ENCODE results near the gene SMAD1. TPM values are rescaled to one million over a fixed set of nuclear protein-coding genes. Genes with fewer than 3 reads are reported as not detected.
A peak's percentile ranks its signal among the peaks of the same experiment; 100 is the strongest.

SMAD1 gene
- total and polyA plus RNA-seq, 8 donors = 22.0 to 57.4 (median 47.9) TPM

DNA sequence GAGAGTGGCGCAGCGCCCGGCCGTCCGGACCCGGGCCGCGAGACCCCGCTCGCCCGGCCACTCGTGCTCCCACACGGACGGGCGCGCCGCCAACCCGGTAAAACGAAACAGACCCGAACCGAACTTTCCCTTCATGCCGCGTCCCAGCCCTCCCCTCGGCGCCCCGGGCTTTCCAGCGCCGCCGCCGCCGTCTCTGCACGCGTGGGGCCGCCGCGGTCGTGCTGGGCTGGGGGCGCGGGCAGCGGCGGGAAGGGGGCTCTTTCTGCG is 222 bp downstream of the SMAD1 start:
- peak overlapping the region; percentile 68 to 88 for H3K4me3 ChIP-seq
- H3K4me1 ChIP-seq = peaks cover 4 to 33% of the 10 kb centered on the region in 2 donors
- H3K36me3 ChIP-seq = no peaks in the 10 kb centered on the region
- no peak for DNase-seq
- H3K27me3 ChIP-seq = peaks cover 0 to 17% of the 10 kb centered on the region in 2 donors
- no peak for TF ChIP-seq CTCF (IDR thresholded peaks at IDR 0.05)
- no peaks in the 10 kb centered on the region for H3K9me3 ChIP-seq
- ATAC-seq = no peak
- intact Hi-C loops (cut with DNase I) = no loop called here
- peak overlapping the region; percentile 91 to 98 for H3K27ac ChIP-seq

- H3K9me3 ChIP-seq = no peaks in the 10 kb centered on the region
- intact Hi-C loops (cut with DNase I) = no loop called here
- no peak for TF ChIP-seq CTCF (IDR thresholded peaks at IDR 0.05)
- ATAC-seq = peak; percentile 65
- DNase-seq = peak; percentile 40 to 84 (median 73)
- H3K4me1 ChIP-seq = peaks cover 4 to 38% of the 10 kb centered on the region in 2 donors
- peaks cover 0 to 17% of the 10 kb centered on the region in 2 donors for H3K27me3 ChIP-seq
- peak overlapping the region; percentile 91 to 98 for H3K27ac ChIP-seq
- no peaks in the 10 kb centered on the region for H3K36me3 ChIP-seq
- H3K4me3 ChIP-seq = peak overlapping the region; percentile 68 to 88
Observed at GRCh38 chr4:145482209-145483037, 770 bp downstream of the SMAD1 start.

DNA sequence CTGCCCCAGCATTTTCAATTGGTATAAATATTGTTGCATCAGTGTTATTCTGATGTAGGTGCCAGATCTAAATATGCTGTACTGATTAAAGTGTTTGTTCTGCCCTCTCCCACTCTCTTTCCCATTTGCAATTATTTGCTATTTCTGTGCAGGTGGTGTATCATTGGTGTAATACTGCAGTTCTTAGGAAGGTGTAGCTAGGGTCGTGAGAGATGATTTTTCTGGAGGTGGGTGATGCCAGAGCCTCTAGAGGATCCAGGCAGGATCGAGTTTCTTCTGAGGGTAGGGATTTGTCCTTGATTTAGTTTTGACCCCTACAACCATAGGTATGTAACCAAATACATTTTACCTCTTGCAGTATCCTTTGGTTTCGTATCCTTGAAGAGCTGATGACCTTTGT is 1.9 kb downstream of the SMAD1 start:
- intact Hi-C loops (cut with DNase I) = no loop called here
- Histone ChIP-seq H3K27me3 (peaks cover 0 to 17% of the 10 kb centered on the region in 2 donors), H3K4me3 (peak overlapping the region; percentile 68 to 88), H3K36me3 (no peaks in the 10 kb centered on the region), H3K27ac (peak overlapping the region in 1 of 2 donors; percentile 98), H3K9me3 (no peaks in the 10 kb centered on the region), H3K4me1 (peaks cover 4 to 46% of the 10 kb centered on the region in 2 donors)
- DNase-seq (no peak), ATAC-seq (no peak)
- no peak for TF ChIP-seq CTCF (IDR thresholded peaks at IDR 0.05)

DNA sequence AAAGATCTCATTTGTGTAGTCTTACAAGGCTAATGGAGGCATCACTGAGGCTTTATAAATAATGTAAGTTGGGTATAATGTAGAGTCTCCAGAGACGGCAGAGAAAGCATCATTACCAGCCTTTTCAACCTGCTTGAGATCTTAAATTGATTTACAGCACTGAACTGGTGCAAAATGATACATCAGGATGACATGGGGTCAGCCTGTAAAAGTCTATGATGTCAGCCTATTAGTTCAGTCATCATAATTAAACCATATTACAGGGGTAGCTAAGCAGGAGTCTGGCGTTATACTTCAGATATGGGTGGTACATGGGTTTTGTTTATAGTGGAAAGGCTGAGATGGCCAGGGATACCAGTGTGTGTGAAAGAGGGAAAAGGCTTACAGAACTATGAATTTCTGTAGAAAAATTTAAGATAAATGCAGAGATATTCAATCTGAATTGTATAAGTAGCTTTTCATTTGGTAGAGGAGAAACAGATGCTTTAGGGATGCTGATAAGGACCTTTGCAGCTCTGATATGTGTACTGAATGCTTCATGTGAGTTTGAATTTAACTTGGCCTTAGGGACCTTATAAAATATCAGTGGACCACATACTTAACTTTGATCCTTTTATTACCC is 2.7 kb downstream of the SMAD1 start:
- DNase-seq = no peak
- no peak for TF ChIP-seq CTCF (IDR thresholded peaks at IDR 0.05)
- H3K27ac ChIP-seq = no peak overlapping the region
- no peaks in the 10 kb centered on the region for H3K36me3 ChIP-seq
- H3K4me1 ChIP-seq = peaks cover 4 to 46% of the 10 kb centered on the region in 2 donors
- no peak overlapping the region for H3K4me3 ChIP-seq
- intact Hi-C loops (cut with DNase I) = no loop called here
- no peak for ATAC-seq
- peaks cover 0 to 17% of the 10 kb centered on the region in 2 donors for H3K27me3 ChIP-seq
- H3K9me3 ChIP-seq = no peaks in the 10 kb centered on the region

- Histone ChIP-seq H3K27me3 (peaks cover 0 to 17% of the 10 kb centered on the region in 2 donors), H3K9me3 (no peaks in the 10 kb centered on the region), H3K36me3 (no peaks in the 10 kb centered on the region), H3K4me3 (no peak overlapping the region), H3K27ac (no peak overlapping the region), H3K4me1 (peaks cover 4 to 45% of the 10 kb centered on the region in 2 donors)
- intact Hi-C loops (cut with DNase I) = no loop called here
- no peak for TF ChIP-seq CTCF (IDR thresholded peaks at IDR 0.05)
- DNase-seq (no peak), ATAC-seq (no peak)
Observed at GRCh38 chr4:145485120-145485519, 3.5 kb downstream of the SMAD1 start.
